Ascending aorta (tissue), 2 donors: Measurements from ENCODE around the gene KTN1. TPM values are rescaled to one million over a fixed set of nuclear protein-coding genes. Genes with fewer than 3 reads are reported as not detected.
A peak's percentile ranks its signal among the peaks of the same experiment; 100 is the strongest.

Experiments used
- DNase-seq, 2 donors: peaks; one replicate each; pipeline ENCODE4 v3.0.0-alpha.2; 2019; ENCODE audit warnings: low spot score in 2 of 2
- H3K27ac ChIP-seq, 2 donors: fragments of 200-600 bp; sonication (generic); one replicate each; pipeline ENCODE4 v1.5.1; 2016 to 2017; ENCODE audit warnings: mild to moderate bottlenecking in 1 of 2
- H3K27me3 ChIP-seq: fragments of 200-600 bp; sonication (generic); one replicate; pipeline ENCODE4 v1.5.1; 2017
- H3K36me3 ChIP-seq, 2 donors: fragments of 200-600 bp; sonication (generic); one replicate each; pipeline ENCODE4 v1.5.1; 2016
- H3K4me1 ChIP-seq, 2 donors: fragments of 200-600 bp; sonication (generic); one replicate each; pipeline ENCODE4 v1.5.1; 2016 to 2017; ENCODE audit warnings: mild to moderate bottlenecking in 1 of 2
- H3K4me3 ChIP-seq, 2 donors: fragments of 200-600 bp; sonication (generic); one replicate each; pipeline ENCODE4 v1.5.1; 2016 to 2017; ENCODE audit warnings: mild to moderate bottlenecking in 1 of 2
- H3K9me3 ChIP-seq, 2 donors: fragments of 200-600 bp; sonication (generic); one replicate each; pipeline ENCODE4 v1.5.1; 2016
- CTCF ChIP-seq, 3 experiments: fragments of 200-600 bp in 2 of 3; fragments of 450-650 bp in 1 of 3; sonication (generic) in 2 of 3; IDR thresholded peaks; one replicate each; pipeline ENCODE4 v1.5.1; 2016 to 2019; ENCODE audit warnings: antibody characterized with exemption in 3 of 3, mild to moderate bottlenecking in 1 of 3, moderate library complexity in 1 of 3
- intact Hi-C: fragments of 100-400 bp; cut with DNase I; formaldehyde crosslinking; loops from one replicate; pipeline ENCODE4 v1.15.1; 2023
- total RNA-seq: library from RNA; depleted of rRNA; stranded (reverse); fragments of >200 nt; gene quantifications from one replicate; pipeline ENCODE4 v1.1.0, GENCODE V29; 2016

Gene KTN1
- total RNA-seq, 1 donor from 2014 or later: 36.3 TPM

DNA sequence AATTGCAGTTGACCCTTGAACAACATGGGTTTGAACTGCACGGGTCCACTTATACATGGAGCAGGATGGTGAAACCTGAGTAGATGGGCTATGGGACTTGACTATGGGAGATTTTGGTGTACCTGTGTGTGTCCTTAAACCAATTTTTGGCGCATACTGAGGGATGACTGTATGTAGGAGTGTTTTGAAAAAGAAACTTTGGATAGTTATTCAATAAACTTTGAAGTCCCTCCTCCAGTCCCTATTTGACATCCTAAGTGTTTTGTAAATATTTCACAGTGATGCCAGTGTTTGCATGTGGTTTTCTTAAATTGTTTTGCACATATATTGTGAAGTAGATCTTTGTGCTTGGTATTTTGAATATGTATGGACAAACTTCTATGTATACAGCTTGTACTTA lies 12.4 kb downstream of the KTN1 start:
- TF ChIP-seq CTCF (IDR thresholded peaks at IDR 0.05): no peak
- Histone ChIP-seq H3K9me3 (no peaks in the 10 kb centered on the region), H3K27me3 (no peaks in the 10 kb centered on the region), H3K4me3 (no peak overlapping the region), H3K4me1 (peaks cover 0 to 21% of the 10 kb centered on the region in 2 donors), H3K27ac (no peak overlapping the region), H3K36me3 (no peaks in the 10 kb centered on the region)
- intact Hi-C loops: no loop called here
- no peak for DNase-seq

GRCh38 chr14:55593698-55594097 lies 13.7 kb downstream of the KTN1 start:
- Histone ChIP-seq H3K36me3 (no peaks in the 10 kb centered on the region), H3K4me3 (no peak overlapping the region), H3K27me3 (no peaks in the 10 kb centered on the region), H3K27ac (no peak overlapping the region), H3K4me1 (peaks cover 0 to 12% of the 10 kb centered on the region in 2 donors), H3K9me3 (no peaks in the 10 kb centered on the region)
- no peak for DNase-seq
- no peak for TF ChIP-seq CTCF (IDR thresholded peaks at IDR 0.05)
- intact Hi-C loops: no loop called here

DNA sequence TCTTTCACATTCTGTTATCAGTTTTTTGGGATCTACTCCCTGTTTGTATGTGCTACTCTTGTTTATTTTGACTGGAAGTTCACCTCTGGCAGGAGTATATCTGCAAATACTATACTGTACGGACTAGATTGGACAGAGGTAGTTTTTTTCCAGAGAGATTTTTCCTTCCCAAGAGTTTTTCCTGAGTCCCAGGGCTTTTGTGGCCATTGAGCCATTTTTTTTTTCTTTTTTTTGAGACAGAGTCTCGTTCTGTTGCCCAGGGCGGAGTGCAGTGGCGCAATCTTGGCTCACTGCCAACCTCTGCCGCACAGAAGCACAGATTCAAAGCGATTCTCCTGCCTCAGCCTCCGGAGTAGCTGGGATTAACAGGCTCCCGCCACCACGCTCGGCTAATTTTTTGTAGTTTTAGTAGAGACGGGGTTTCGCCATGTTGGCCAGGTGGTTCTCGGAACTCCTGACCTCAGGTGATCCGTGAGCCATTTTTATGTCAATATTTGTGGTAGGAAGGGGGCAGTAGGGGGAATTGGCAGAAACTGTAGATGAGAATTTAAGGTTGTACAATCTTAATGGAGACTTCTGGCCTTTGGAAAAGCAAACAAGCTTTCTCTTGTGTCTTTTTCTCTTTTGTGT lies 19.4 kb downstream of the KTN1 start:
- intact Hi-C loops: no loop called here
- no peak for DNase-seq
- no peak for TF ChIP-seq CTCF (IDR thresholded peaks at IDR 0.05)

DNA sequence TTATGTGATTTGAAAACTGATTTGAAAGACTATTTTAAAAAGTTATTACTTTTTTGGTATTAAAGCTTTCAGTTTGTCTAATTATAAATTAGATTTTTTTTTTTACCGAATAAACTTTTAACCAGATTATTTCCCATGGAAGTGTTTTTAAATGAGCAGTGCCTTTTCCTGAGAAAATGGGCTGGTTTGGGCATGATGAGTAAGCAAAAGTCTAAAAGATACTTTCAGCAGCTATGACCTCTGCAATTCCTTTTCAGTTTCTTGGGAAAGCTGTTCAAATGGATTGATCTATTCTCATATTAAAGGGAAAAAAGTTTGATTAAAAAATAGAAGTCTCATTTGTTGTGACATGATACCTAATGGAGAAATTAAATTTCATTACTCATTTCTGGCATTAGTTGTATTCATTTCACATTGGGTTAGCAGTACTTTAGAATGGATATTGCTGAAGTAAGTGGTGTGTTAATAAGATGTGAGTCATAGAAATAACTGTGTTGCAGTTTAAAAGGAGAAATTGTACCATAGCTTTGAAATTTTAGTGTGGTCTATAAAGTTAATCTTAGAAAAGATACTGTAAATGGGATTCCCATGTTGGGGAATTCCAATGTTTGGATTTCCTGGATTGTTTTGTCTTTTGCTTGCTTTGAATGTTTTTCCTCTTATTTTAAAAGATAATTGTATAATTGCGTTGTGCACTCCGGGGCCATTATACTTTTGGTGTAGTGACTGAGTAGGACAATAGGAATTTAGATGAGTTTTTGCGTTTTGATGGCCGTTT lies 21.0 kb downstream of the KTN1 start:
- Histone ChIP-seq H3K27ac (no peak overlapping the region), H3K9me3 (peaks cover 0 to 6% of the 10 kb centered on the region in 2 donors), H3K4me1 (peaks cover 0 to 23% of the 10 kb centered on the region in 2 donors), H3K27me3 (no peaks in the 10 kb centered on the region), H3K36me3 (no peaks in the 10 kb centered on the region), H3K4me3 (no peak overlapping the region)
- no peak for DNase-seq
- intact Hi-C loops: no loop called here
- no peak for TF ChIP-seq CTCF (IDR thresholded peaks at IDR 0.05)

More for the DNA sequence above, 19.4 kb downstream of the KTN1 start:
- no peak overlapping the region for H3K4me3 ChIP-seq
- no peak overlapping the region for H3K27ac ChIP-seq
- H3K4me1 ChIP-seq: peaks cover 0 to 18% of the 10 kb centered on the region in 2 donors
- H3K9me3 ChIP-seq: peaks cover 0 to 6% of the 10 kb centered on the region in 2 donors
- H3K27me3 ChIP-seq: no peaks in the 10 kb centered on the region
- H3K36me3 ChIP-seq: no peaks in the 10 kb centered on the region

- intact Hi-C loops: no loop called here
- H3K4me3 ChIP-seq: no peak overlapping the region
- H3K27me3 ChIP-seq: no peaks in the 10 kb centered on the region
- H3K4me1 ChIP-seq: peaks cover 0 to 31% of the 10 kb centered on the region in 2 donors
- H3K36me3 ChIP-seq: no peaks in the 10 kb centered on the region
- H3K27ac ChIP-seq: peak overlapping the region in 1 of 2 donors; percentile 47
- no peak for DNase-seq
- H3K9me3 ChIP-seq: peaks cover 0 to 6% of the 10 kb centered on the region in 2 donors
- TF ChIP-seq CTCF (IDR thresholded peaks at IDR 0.05): no peak
Observed at GRCh38 chr14:55603401-55603953, 23.5 kb downstream of the KTN1 start.
